T1000 (cell line): Measurements from ENCODE around the gene ZNF593OS.

Source experiments
- DNase-seq: peaks from one replicate; lab custom pipeline; 2025; ENCODE audit warnings: mixed read lengths; lab: John Stamatoyannopoulos, UW

Gene ZNF593OS

DNA sequence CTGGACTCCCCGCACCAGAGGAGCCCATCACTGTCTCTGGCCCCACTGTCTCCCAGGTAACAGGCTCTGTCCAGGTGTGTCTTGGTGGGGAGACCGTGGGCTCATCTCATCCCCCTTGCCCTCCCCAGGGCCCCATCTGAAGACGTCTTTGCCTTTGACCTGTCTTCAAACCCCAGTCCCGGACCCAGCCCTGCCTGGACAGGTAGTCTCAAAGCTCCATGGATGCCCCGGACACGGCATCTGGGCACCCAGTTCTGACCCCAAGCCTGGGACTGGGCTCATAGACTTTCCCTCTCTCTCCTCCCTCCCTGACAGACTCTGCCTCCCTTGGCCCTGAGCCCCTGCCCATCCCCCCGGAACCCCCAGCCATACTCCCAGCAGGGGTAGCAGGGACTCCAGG is 12.5 kb upstream of the ZNF593OS start:
- no peak for DNase-seq

DNA sequence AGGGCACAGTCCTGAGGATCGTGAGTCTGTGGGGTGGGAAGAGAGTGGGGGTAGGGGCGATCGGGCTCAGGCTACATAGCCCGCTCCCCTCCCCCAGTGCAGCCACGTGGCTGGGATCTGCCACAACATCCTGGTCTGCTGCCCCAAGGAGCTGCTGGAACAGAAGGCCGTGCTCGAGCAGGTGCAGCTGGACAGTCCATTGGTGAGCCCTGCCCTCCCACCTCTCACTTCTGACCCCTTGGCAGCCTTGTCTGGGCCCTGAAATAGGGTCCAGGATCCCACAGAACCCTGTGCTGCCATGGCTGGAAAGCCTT is 10.7 kb upstream of the ZNF593OS start:
- no peak for DNase-seq

DNA sequence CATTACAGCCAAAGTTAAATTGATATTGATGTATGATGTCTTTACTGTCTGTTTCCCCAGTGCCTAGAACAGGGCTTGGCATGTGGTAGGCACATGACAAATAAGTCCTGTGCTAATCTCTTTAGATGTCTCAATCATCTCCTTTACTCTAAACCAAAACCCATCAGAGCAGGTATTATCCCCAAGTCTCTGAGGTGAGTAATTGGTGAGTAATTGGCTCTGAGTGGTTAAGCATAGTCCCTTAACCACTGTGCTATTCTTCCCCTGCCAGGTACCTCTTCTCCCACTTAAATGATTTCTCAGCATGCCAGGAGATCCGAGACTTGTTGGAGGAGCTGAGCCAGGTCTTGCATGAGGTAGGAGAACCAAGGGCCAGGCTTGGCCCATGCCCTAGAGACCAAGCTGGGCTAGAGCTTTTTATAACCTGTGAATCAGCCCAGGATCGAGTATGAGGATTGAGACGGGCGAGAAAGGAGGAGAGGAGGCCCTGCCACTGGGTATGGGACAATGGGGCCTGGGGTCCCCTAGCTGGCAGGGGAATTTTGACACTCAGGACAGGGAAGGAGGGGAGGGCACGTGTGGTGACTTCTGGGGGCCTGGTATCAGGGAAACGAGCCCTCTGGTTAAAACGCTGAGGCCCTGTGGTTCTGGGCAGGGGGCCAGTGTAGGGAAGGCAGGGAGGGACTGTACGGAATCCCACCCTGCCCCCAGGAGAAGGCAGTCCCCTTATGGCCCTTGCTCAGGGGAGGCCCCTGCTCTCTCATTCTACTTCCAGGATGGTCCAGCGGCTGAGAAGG is 10.2 kb upstream of the ZNF593OS start:
- no peak for DNase-seq

DNA sequence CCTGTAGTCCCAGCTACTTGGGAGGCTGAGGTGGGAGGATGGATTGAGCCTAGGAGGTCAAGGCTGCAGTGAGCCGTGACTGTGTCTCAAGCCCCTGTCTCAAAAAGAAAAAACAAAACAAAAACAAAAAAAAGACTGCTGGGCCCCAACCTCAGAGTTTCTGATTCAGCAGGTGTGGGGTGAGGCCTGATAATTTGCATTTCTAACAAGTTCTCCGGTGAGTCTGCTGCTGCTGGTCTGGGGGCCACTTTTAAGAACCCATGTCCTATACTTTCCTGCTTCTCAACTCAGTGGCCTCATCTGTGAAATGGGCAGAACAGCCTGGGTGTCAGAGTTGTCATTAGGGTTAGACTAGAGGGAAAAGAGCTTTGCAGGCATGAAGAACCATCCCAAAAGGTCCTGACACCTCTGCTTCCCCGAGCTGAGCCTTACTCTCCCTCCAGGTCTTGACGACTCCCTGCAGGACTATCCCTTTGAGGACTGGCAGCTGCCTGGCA is 8.4 kb upstream of the ZNF593OS start:
- DNase-seq, result no peak

DNA sequence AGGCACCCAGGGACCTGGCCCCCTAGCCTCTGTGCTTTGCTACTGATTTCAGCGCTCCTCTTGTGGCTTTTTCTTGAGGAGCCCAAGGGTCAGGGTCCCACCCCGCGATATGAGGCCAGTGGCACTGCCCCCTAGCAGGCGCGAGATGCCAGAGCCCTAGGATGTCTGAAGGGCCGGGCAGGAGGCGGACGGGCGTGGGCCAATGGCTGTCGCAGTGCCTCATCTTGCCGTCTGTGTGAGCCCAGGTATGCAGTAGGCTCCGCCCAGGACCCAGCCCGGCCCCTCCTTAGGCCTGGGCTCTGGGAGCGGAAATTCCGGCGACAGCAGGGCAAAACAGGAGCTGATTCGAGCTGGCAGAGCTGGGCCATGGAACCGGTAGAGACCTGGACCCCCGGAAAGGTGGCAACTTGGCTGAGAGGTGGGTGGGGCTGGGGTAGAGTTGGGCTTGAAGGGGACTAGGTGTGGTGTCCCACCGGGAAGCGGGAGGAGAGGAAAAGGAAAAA is 5.6 kb upstream of the ZNF593OS start, which contains the start of gene CNKSR1:
Gene CNKSR1, plus strand, starts transcription at position 310 of the 503 bp plus-strand sequence. Its CDS starts 57 bp downstream, at position 367.
- DNase-seq, result no peak

DNA sequence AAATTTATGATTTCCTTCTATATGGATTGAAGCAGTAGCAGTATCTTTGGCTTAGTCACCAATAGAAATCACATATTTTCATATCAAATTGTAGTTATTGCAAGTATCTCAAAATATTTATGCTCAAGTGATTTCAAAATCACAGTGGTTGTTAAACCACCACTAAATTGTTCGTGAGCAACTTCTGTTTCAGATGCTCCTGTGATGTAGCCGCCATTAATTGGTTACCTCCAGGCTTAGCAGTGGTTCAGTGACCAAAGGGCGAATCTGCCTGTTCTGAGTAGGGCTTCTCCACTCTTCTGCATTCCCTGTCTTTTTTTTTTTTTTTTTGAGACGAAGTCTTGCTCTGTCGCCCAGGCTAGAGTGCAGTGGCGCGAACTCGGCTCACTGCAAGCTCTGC is 3.7 kb upstream of the ZNF593OS start:
- DNase-seq, result no peak

DNA sequence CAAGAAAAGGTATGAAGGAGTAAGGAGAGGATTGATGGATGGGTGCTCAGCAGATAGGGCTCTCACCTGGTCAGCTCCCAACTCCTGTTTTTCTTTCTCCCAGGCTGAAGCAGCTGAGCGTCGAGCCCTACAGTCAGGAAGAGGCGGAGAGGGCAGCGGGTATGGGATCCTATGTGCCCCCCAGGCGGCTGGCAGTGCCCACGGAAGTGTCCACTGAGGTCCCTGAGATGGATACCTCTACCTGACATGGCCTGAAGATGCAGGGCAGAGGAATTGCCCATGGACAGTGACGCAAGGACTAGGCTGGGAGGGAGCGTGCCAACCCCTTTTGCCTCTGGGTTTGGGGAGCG is 1.2 kb downstream of the ZNF593OS start:
- DNase-seq, result no peak

DNA sequence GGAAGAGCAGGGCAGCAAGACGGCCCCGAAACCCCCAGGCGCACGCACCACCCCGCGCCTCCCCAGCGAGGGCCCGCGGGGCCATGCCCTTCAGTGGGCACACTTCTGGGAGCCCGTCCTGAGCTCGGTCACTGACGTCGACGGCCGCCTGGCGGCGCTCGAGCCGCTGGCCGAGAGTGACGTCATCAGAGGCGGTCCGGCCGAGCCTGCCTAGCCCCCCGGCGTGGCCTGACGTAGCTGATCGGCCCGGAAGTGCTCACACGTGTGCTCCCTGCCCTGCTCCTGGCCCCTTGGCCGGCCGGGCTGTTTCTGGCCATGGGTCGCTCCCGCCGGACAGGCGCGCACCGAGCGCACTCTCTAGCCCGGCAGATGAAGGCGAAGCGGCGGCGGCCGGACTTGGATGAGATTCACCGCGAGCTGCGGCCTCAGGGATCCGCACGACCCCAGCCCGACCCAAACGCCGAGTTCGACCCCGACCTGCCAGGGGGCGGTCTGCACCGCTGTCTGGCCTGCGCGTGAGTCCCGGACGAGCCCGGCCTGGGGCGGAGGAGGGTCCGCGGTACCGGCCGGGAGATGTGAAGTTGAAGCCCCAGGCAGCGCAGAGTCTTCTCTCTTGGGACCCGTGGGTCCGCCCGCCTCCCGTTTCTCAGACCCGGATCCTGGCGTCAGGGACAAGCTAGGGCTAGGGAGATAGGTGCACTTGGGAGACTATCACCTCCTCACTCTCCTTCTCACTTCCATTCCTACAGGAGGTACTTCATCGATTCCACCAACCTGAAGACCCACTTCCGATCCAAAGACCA is 1.8 kb downstream of the ZNF593OS start, which contains the start of gene ZNF593:
Gene ZNF593, plus strand, starts transcription at position 240 of the 803 bp plus-strand sequence. Its CDS starts 76 bp downstream, at position 316.
- DNase-seq, result peak; percentile 87

DNA sequence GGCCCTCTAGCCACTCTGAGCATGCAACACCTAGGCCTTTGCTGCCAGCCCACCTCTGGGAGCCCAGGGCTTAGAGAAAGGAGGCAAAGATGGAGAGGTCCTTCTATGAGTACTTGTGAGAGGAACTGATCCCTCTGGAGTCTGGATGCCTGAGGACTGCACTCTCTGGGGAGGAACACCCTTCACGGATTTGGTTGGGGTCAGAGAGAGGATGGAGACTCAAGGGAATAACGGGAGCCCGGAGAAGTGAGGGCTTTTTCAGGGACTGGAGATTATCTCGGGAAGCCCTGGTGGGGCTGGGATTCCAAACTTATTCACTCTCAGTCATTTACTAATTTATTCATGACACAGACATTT is 2.5 kb downstream of the ZNF593OS start:
- DNase-seq, result no peak

DNA sequence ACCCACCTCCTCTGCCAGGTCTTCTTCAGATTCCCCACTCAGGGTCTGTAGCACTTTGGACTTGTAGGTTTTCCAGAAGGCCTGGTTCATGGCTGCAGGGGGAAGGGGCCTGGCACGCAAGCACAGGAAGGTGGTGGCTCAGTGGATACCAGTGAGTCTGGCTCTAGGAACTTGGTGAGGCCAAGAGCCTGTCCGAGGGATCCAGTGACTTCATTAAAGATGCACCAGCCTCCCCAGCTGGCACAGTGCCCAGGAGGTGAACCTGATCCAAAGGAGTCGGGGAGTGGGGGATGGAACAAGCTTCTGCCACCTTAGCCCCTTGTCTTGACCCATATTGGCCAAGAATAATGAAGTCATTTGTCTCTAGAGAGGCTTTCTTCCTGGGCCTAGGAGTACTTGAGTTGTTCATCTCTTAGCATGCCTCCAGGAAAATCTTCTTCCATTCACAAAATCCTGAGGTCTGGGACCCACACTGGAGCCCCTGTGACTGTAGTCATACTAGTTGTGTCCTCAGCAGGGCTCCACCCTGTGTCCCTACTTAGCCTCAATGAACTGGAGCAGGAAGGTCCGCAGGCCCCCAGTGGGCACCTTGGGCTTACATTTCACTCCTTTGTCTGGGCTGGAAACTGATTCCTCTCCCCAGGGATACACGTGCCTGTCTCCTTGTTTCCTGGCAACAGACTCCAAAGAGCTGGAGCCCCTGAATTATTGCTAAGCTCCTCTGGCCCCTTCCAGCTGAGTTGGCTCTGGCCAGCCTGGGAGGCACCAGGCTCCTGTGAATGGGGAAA is 3.0 kb downstream of the ZNF593OS start, which contains the start of gene C1orf232:
Gene C1orf232, minus strand, starts transcription at position 554 of the 788 bp plus-strand sequence. Its CDS starts 464 bp downstream, at position 90.
- DNase-seq, result no peak

DNA sequence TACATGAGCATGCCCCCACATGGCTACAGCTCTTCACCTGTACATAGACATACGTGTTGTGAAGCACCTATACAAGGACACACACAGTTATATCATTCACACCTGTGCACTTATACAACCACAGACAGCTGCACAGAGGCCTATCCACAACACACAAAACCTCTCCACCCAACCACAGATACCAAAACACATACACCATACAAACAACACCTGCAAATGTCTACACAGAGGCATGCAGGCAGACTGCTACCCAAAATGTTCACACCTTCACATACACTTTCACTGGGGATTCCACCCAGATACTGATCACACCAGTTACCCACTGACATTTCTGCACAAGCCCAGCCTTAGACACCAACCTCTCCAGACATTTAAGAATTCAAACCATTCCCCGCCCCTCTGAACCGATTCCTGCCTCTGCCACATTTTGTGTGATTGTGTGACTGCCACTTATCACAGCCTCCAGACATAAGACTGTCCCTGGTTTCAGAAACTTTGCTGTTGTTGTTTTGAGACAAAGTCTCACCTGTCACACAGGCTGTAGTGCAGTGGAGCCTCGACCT is 4.8 kb downstream of the ZNF593OS start:
- no peak for DNase-seq

DNA sequence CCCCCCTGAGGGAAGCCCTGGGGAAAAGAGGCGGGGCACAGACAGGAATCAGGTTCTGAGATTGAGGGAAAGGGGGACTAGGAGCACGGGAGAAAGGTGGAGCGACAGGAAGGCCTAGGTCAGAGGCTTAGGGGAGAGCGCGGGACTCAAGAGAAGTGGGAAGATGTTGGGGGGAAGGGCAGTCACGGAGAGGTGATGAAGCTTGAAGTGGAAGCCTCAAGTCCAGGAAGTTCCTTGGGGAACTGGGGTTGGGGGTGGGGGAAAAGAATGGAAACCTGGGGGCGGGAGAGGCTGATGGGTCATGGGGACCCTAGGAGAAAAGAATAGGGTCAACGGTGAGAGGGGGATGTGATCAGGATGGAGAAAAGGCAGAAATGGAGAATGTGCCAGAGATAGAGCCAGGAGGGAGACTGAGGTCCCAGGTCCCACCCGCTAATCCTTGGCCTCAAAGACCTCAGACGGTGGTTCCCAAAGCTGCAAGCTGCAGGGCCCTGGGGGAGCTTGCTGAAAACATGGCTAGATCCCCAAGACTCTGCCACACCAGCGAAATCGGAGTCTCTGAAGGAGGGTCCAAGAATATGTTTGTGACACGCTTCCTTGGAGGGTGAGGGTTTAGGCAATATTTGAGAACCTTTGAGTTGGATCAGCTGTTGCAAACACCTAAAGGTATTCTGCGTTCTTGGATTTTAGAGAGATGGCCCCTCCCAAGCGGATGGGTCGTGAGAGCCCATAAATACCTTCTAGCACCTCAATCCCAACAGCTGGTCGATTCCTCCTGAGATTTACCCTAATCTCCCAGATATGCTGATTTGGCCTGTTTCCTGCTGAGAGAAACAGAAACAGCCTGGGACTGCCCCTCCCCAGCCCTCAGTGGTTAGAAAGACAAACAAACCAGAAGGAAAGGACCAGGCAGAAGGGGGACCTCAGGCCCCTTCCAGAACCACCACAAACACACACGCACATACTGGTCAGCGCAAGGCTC is 6.5 kb downstream of the ZNF593OS start:
- DNase-seq, result no peak

DNA sequence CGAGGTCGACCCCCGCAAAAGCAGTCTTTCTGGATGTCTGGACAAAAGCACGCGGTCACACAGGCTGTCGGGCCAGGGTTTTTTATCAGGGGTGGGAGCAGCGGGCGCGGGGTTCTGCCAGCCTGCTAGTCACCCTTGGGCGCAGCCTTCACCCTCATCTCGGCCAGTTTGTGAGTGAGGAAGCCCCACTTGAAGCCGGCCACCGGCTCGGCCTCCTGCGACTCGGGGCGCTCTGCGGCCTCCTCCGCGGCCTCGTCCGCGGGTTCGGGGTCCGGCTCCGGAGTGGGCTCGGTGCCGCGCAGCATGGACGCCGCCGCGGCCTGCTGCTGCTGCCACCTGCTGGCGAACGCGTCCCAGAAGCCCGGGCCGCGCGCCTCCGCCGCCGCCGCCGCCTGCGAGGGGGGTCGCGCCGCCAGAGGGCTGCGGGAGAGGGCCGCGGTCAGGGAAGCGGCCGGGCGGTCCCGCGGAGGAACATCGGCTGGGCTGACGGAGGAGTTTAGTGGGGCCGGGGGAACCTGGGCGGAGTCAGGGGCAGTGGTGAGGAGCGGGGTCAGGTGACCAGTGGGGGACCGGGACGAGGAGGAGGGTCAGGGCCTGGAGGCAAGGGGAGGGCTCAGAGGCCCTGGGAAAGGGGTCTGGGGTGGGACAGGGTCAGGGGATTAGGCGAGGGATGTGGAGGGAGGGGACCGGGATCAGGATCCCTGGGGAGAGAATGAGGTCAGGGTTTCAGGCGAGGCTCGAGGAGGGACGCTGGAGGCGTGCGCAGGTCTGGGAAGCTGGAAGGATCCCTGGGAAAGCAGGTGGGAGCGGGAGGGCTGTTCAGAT is 7.4 kb downstream of the ZNF593OS start:
- DNase-seq, result no peak

DNA sequence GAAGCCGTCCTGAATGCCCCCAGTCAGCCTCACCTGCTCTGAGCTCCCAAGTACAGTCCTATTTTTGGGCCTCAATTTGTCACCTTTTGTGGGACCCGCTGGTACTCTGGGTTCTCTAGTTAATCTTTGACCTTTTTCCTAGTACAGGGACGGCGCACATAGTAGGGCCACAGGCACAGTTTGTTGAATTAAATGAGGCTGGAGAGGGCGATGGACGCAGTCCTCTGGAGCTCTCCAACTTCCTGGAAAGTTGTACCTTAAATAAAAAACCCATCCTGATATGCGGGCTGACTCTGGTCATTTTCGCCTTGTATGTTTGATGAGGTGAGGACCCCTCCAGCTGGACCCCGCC is 8.0 kb downstream of the ZNF593OS start:
- no peak for DNase-seq

DNA sequence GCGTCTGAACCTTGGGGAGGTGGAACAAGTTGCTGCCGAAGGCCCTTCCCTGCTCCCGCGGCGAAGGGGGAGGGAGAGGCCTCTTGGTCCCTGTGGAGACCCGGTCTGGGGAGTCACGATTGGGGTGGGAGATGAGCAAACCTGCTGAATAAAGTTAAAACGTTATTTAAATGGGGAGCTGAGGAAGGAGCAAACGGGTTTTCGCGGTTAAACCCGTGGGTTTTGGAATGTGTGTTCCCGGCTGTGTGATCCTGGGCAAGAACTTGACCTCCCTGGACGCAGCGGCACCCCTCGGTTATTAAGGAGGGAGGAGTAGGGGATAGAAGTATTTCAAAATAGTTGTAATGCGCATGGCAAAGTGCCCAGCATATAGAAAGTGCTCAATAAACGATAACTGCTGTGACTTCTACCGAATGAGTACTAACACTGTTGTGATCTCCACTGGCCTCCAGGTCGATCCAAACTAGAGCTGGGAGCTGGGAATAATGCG is 9.4 kb downstream of the ZNF593OS start:
- no peak for DNase-seq

DNA sequence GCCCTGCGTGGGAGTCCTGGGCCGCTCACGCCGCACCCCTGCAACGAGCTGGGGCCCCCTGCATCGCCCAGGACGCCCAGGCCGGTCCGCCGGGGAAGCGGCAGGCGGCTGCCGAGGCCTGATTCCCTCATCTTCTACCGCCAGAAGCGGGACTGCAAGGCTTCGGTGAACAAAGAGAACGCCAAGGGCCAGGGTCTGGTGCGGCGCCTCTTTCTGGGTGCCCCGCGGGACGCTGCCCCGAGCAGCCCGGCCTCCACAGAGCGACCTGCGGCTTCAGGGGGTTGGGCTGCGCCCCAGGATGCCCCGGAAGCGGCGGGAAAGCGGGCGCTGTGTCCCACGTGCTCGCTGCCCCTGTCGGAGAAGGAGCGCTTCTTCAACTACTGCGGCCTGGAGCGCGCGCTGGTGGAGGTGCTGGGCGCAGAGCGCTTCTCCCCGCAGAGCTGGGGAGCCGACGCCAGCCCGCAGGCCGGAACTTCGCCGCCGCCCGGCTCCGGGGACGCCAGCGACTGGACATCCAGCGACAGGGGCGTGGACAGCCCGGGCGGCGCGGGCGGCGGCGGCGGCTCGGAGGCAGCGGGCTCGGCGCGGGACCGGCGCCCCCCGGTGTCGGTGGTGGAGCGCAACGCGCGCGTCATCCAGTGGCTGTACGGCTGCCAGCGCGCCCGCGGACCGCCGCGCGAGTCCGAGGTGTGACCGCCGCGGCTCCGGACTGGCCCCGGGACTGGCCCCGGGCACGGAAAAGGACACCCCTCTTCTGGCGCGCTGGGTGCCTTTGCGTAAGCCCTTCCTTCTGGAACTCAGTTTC is 10.0 kb downstream of the ZNF593OS start:
- DNase-seq, result no peak

DNA sequence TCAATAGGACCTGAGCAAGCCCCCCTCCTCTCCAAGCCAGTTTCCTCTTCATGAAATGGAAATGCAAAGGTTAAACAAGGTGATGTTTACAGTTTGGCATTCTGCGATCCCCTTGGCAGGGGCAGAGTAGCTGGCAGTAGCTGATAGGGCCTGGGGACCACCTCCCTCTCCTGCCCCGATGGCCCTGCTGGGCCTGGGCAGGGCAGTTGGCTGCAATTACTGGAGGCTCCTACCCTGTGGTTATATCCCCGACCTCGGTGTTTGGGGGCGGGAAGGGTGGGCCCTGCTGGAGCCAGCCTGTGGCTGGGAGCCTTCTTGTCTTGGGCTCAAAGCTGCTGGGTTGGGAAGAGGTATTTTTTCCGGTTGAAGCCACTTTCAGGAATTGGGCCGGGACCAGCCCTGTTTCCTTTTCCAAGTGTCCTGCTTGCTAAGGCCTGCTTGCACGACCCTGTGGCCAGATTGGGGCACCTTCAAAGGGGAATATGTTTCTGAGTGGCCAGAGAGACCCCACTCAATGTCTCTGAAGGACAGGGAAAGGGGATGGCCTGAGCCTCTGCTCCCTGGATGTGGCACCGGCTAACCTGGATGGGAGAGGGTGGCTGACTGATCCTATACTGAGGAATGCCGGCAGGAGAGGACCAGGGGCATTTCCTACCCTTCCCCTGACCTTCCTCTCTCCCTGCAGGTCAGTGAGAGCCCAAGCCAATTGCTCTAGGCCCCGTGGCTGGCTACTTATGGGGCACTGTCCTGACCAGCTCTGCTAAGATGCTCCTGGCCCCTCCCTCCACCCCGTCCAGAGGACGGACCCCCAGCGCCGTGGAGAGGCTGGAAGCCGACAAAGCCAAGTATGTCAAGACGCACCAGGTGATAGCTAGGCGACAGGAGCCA is 10.9 kb downstream of the ZNF593OS start:
- no peak for DNase-seq

DNA sequence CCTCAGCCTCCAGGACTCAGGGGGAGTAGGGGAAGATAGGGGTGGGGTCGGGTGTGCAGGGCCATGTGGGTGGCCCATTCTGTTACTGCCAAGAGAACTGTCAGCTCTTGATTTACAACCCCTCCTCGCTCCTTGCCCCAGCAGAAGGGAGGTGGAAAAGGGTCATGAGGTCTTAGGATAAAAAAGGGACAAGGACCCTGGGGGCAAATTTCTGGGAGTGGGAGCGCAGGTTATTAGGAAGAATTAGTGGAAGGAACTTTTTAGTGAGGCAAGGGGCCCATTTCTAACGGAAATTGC is 11.9 kb downstream of the ZNF593OS start:
- no peak for DNase-seq
